Stimulated activated CD4-positive, alpha-beta T cell treated with anti-CD3 and anti-CD28 coated beads, Interleukin-1b, Interleukin-23, amount 100 ng/mL, for 1 hour (primary cell): ENCODE measurements around the gene SPATA7.
"Not testable (repeated sequence)": the region's sequence is repeated elsewhere in the genome, so short reads cannot be mapped to it uniquely, and the experiment has no call there.

Experiments
- DNase-seq, 2 donors: peaks; one replicate each; pipeline ENCODE4 v3.0.0-alpha.2; 2020; ENCODE audit warnings: low read depth in 2 of 2

SPATA7 gene

GRCh38 chr14:88385212-88386101, at the start of gene SPATA7:
SPATA7 (plus strand) TSS chr14:88385657; CDS start chr14:88385819, 162 bp downstream.
- peak; percentile 44 to 58 for DNase-seq

GRCh38 chr14:88340357-88340756, 45.1 kb upstream of the SPATA7 start:
- no peak for DNase-seq

GRCh38 chr14:88342980-88343379, 42.5 kb upstream of the SPATA7 start:
- DNase-seq = no peak

DNA sequence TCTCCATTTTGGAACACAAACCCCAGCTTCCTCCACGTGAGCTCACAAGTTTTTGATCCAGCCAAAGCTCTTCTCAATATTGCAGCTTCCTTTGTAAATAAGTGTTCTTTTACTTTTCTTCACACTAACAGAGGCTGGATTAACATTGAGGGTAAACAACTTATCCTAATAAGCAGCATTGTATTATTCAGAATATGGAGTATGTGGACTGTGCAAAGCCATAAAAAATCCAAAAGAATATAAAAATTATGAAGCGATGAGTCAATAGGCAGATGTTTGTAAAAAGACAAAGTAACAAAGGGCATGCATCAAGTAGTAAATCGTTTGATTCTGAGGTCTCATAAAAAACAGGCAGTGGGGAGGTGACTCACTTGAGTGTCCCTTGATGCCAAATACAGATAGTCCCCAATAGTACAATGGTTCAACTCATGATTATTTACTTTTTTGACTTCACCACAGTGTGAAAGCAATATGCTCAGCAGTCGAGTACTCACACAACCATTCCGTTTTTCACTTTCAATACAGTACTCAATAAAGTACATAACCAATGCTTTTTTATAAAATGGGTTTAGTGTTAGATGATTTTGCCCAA, 39.3 kb upstream of the SPATA7 start:
- DNase-seq = no peak

DNA sequence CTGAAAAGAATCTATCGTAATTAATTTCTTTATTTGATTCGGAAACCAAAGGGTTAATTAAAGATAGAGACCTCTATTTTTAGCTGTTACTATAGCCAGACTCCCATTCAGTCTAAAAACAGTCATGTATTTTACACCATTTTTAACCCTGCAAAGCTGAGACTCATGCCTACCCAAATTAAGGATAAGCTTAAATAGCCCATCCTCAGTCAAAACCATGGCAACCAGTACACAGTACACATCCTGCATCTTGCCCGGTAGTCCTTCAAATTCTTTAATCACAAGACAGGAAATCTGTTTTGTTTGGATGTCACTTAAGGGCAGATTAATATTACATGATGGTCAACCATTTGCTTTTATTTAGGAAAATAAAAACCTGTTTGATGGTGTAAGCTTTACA, 36.9 kb upstream of the SPATA7 start:
- no peak for DNase-seq

GRCh38 chr14:88351966-88352691, 33.3 kb upstream of the SPATA7 start:
- DNase-seq = no peak

DNA sequence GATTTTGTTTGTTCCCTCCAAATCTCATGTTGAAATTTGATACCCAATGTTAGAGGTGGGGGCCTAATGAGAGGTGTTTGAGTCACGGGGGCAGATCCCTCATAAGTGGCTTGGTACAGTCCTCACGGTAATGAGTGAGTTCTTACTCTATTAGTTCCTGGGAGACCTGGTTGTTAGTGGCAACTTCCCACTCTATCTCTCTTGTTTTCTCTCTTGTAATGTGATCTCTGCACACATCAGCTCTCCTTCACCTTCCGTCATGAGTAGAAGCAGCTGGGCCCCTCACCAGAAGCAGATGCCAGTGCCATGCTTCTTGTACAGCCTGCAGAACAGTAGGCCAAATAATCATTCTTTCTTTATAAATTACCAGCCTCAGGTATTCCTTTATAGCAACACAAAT, 32.8 kb upstream of the SPATA7 start:
- no peak for DNase-seq

GRCh38 chr14:88354358-88354757, 31.1 kb upstream of the SPATA7 start:
- DNase-seq = no peak

DNA sequence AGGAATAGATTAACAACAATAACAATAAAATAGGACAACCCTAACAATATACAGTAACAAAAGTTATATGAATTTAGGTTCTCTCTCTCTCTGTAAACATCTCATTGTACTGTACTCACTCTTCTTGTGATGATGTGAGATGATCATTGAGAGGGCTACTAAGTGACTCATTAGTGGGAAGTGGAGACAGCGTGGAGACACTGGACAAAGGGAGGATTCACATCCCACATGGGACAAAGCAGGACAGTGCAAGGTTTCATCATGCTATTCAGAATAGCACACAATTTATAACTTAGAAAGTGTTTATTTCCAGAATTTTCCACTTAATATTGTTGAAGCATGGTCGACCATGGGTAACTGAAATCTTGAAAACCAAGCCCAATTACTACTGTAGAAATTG, 26.0 kb upstream of the SPATA7 start:
- no peak for DNase-seq

GRCh38 chr14:88363644-88364043, 21.8 kb upstream of the SPATA7 start:
- DNase-seq = no peak

DNA sequence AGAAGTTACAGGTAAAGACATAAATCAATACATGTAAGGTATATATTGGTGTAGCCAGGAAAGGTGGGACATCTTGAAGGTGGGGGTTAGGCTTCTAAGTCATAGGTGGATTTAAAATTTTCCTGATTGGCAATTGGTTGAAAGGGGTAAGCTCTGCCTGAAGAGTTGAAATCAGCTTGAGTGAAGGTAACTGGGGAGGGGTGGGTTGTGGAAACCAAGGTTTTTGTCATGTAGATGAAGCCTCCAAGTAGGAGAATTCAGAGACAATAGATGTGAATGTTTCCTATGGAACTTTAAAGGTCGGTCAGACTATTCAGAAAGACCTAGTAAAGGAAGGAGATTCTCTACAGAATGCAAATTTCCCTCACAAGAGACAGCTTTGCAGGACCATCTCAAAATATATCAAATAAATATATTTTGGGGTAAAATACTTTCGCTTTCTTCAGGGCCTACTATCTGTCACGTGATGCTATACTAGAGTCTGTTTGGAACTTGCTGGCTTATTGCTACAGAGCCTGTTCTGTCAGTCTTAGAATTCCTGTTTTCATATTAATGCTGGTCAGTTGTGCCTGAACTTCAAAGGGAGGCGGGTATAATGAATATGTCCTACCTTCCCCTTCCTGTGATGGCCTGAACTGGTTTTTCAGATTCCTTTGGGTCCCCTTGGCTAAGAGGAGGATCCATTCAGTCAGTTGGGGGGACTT, 20.6 kb upstream of the SPATA7 start:
- DNase-seq = no peak

DNA sequence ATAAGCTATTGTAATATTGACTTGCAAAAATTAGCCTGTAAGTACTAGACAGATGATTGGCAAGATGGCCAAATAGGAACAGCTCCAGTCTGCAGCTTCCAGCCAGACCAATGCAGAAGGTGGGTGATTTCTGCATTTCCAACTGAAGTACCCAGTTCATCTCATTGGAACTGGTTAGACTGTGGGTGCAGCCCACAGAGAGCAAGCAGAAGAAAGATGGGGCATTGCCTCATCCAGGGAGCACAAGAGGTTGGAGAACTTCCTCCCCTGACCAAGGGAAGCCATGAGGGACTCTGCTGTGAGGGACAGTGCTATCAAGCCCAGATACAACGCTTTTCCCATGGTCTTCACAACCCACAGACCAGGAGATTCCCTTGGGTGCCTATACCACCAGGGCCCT, 16.0 kb upstream of the SPATA7 start:
- DNase-seq = no peak

GRCh38 chr14:88379706-88380343, 5.6 kb upstream of the SPATA7 start:
- no peak for DNase-seq

DNA sequence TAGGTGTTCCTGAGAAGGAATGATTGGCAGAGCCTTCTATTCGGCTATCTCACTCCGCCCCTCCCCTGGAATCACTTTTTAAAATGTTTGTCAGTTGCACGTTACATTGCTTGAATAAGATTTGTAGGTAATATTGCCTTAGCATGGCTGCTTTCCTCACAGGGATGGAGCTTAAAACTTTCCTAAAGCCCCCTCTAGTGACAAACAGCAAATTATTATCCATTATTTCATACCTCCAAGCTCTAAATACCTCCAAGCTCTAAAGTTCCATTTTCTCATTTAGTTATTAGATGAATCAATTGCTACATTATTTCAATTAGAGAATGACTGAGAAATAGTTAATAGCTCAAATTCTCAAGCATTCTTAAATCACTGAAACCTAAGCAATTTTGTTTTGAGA, 5.1 kb upstream of the SPATA7 start:
- DNase-seq = no peak

DNA sequence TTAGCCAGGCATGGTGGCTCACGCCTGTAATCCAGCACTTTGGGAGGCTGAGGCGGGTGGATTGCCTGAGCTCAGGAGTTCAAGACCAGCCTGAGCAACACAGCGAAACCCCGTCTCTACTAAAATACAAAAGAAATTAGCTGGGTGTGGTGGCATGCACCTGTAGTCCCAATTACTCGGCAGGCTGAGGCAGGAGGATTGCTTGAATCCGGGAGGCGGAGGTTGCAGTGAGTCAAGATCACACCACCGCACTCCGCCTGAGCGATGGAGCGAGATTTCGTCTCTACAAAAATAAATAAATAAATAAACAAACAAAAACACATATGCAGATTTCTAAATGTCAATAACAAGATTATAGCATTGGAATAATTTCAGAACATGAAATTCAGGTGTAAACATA, 3.8 kb upstream of the SPATA7 start:
- not testable (repeated sequence) for DNase-seq

- no peak for DNase-seq
Measured at GRCh38 chr14:88384718-88385117, 739 bp upstream of the SPATA7 start.

- no peak for DNase-seq
Measured at GRCh38 chr14:88386256-88386794, 868 bp downstream of the SPATA7 start.

DNA sequence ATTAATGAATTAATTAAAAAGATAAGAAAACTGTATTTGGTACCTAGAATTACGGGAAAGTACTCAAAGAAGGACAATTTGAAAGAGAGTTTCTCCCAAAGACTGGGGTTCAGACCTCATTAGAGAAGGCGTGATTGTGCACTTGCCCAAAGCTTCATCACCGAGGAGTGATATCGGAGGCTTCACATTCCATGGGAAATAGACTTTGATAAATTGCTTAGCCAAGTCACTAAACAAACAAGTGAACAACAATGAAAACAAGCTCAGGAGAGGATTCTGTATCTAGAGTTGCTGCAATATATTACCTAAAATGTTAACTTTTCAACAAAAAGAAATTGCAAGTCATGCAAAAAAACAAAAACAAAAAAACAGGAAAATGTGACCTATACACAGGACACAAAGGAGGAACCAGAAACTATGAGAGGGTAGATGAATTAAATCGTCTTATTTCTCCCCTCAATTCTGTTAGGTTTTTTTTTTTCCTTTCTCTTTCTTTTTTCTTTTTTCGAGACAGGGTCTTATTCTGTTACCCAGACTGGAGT, 3.4 kb downstream of the SPATA7 start:
- no peak for DNase-seq

DNA sequence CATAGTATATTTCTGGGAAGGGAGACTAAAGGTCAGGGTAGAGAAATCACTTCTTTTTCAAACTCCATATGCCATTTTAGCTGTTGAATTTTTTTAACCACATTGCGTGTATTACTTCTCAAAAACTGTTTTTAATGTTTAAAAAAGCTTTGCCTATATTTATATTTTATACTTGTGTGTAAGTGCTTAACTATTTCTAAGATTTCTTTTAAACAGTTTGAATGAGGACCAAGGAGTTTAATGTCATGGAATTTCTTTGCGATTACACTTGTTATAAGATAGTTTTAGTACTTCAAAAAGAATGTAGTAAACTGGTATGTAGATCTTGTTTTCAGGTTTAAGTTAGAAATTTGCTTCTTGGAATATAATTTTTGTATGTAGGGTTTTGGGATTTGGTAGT, 7.2 kb downstream of the SPATA7 start:
- DNase-seq = no peak

DNA sequence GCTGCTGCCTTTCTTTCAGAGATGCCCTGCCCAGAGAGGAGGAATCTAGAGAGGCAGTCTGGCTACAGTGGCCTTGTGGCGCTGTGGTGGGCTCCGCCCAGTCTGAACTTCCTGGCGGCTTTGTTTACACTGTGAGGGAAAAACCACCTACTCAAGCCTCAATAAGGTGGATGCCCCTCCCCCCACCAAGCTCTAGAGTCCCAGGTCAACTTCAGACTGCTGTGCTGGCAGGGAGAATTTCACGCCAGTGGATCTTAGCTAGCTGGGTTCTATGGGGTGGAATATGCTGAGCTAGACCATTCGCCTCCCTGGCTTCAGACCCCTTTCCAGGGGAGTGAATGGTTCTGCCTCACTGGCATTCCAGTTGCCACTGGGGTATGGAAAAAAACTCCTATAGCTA, 25.6 kb downstream of the SPATA7 start:
- DNase-seq = no peak

DNA sequence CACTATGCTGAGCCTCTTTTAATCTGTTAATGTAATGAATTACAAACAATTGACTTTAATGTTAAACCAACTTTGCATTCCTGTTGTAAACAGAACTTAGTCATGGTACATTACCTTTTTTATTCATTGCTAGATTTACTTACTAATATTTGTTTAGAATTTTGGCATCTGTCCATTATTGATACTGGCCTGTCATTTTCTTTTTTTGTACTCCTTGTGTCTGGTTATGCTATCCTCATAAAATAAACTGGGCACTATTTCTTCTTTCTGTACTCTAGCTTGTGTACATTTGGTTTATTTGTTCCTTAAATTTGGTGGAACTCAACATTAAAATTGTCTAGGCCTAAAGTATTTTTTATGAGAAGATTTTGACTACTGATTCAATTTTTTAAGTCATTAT, 32.1 kb downstream of the SPATA7 start:
- DNase-seq = no peak
